AG04449 (cell line): ENCODE measurements around the gene TBCEL.

ENCODE experiments used
- CTCF ChIA-PET: fragments of 350-600 bp; formaldehyde crosslinking; extraction: SDS; loops from one replicate; lab custom pipeline; 2021; ENCODE audit warnings: antibody characterized with exemption; lab: Yijun Ruan, JAX
- POLR2A ChIA-PET: fragments of 400-600, 350-600 bp; formaldehyde crosslinking; extraction: SDS; loops from one replicate; lab custom pipeline; 2020; ENCODE audit warnings: antibody characterized with exemption, inconsistent platforms; lab: Yijun Ruan, JAX
- DNase-seq: peaks from one replicate; pipeline ENCODE4 v3.0.0-alpha.2; 2010; ENCODE audit warnings: low read depth, low spot score
- H3K4me3 ChIP-seq: 2 replicates; pipeline ENCODE4 v1.5.1; 2011; ENCODE audit warnings: low read depth, mild to moderate bottlenecking, control low read depth, low read length
- CTCF ChIP-seq: IDR thresholded peaks from one replicate; pipeline ENCODE4 v1.5.1; 2011; ENCODE audit warnings: mild to moderate bottlenecking, moderate library complexity, low read length, control low read depth, inconsistent platforms; ENCODE audit not compliant: insufficient read depth; ENCODE audit errors: missing control alignments

TBCEL gene

GRCh38 chr11:121131656-121132055 is 107.8 kb downstream of the TBCEL start:
- DNase-seq: no peak
- POLR2A ChIA-PET: no interaction called here
- H3K4me3 ChIP-seq: no peak overlapping the region
- TF ChIP-seq CTCF: no peak
- CTCF ChIA-PET: no interaction called here

- POLR2A ChIA-PET: no interaction called here
- no peak for DNase-seq
- no peak for TF ChIP-seq CTCF
- H3K4me3 ChIP-seq: no peak overlapping the region
- CTCF ChIA-PET: no interaction called here
Measured at GRCh38 chr11:121132211-121132976, 108.5 kb downstream of the TBCEL start.

GRCh38 chr11:121134741-121135312 is 110.9 kb downstream of the TBCEL start:
- ChIA-PET POLR2A (no interaction called here), CTCF (no interaction called here)
- no peak overlapping the region for H3K4me3 ChIP-seq
- no peak for DNase-seq
- no peak for TF ChIP-seq CTCF

- DNase-seq: no peak
- POLR2A ChIA-PET: no interaction called here
- H3K4me3 ChIP-seq: no peak overlapping the region
- CTCF ChIA-PET: no interaction called here
- TF ChIP-seq CTCF: no peak
Measured at GRCh38 chr11:121137005-121137404, 113.1 kb downstream of the TBCEL start.

GRCh38 chr11:121138259-121138658 is 114.4 kb downstream of the TBCEL start:
- CTCF ChIA-PET: interaction anchor here (0.9 kb wide), 1 partner anchor 56 kb away, joined by 3 read pairs; no protein-coding TSS in a partner anchor
- DNase-seq: no peak
- POLR2A ChIA-PET: no interaction called here
- H3K4me3 ChIP-seq: no peak overlapping the region
- no peak for TF ChIP-seq CTCF

GRCh38 chr11:121140369-121140768 is 116.5 kb downstream of the TBCEL start:
- POLR2A ChIA-PET: no interaction called here
- no peak for DNase-seq
- CTCF ChIA-PET: no interaction called here
- no peak overlapping the region for H3K4me3 ChIP-seq
- TF ChIP-seq CTCF: no peak
